LHCN-M2 (cell line): ENCODE results near the gene MICU2. TPM values are rescaled to one million over a fixed set of nuclear protein-coding genes. Genes with fewer than 3 reads are reported as not detected.

ENCODE experiments used
- total RNA-seq: library from RNA; depleted of rRNA; stranded (reverse); fragments of >200 nt; gene quantifications from 2 replicates; pipeline ENCODE4 v1.2.3, GENCODE V29; 2014; rRNA removed

The MICU2 gene
- total RNA-seq, 1 experiment from 2014 or later: 138 TPM

Other genes starting within 250 kb of the MICU2 start
- 81.2 and 91.9 TPM in 2 replicates for gene ZDHHC20, start 144.9 kb downstream of the MICU2 start, total RNA-seq
- gene FGF9, start 66.9 kb upstream of the MICU2 start, total RNA-seq: not detected in 2 replicates